Ovary (tissue), 9 donors: ENCODE results near the gene RIOX2. TPM values are rescaled to one million over a fixed set of nuclear protein-coding genes. Genes with fewer than 3 reads are reported as not detected.

Source experiments
- DNase-seq, 5 donors: peaks; one replicate each; pipeline ENCODE4 v3.0.0-alpha.2; 2019 to 2020
- H3K27ac ChIP-seq, 2 donors: fragments of 200-600 bp; one replicate each; pipeline versions ENCODE4 v1.5.1 to v1.8.0; 2019 to 2022
- H3K27me3 ChIP-seq: fragments of 200-600 bp; one replicate; pipeline ENCODE4 v1.8.0; 2022
- H3K36me3 ChIP-seq: fragments of 200-600 bp; sonication (generic); one replicate; pipeline ENCODE4 v1.5.1; 2019
- H3K4me1 ChIP-seq: one replicate; pipeline ENCODE4 v1.8.1; 2013; ENCODE audit warnings: mild to moderate bottlenecking, moderate library complexity; ENCODE audit not compliant: insufficient read depth
- H3K4me3 ChIP-seq: fragments of 200-600 bp; sonication (generic); one replicate; pipeline ENCODE4 v1.5.1; 2017
- H3K9me3 ChIP-seq, 2 donors: fragments of 200-600 bp in 1 of 2; sonication (generic) in 1 of 2; one replicate each; pipeline versions ENCODE4 v1.5.1 to v1.8.1; 2013 to 2019; ENCODE audit warnings: mild to moderate bottlenecking in 1 of 2, moderate library complexity in 1 of 2
- CTCF ChIP-seq, 3 donors: fragments of 450-650 bp in 2 of 3; fragments of 200-600 bp in 1 of 3; IDR thresholded peaks; one replicate each; pipeline versions ENCODE4 v1.5.1 to v1.8.0; 2016 to 2022; ENCODE audit warnings: antibody characterized with exemption in 3 of 3, mild to moderate bottlenecking in 1 of 3
- EP300 ChIP-seq: sonication (generic); formaldehyde crosslinking; IDR thresholded peaks from one replicate; pipeline ENCODE4 v1.6.1; 2017; ENCODE audit warnings: antibody characterized with exemption
- POLR2A ChIP-seq: fragments of 450-650 bp; IDR thresholded peaks from one replicate; pipeline ENCODE4 v1.6.1; 2017; ENCODE audit warnings: antibody characterized with exemption, mild to moderate bottlenecking, moderate library complexity
- WGBS, 3 donors: extraction: QIAGEN DNeasy Blood & Tissue Kit in 1 of 3; methylation state at CpG; one replicate each; pipeline versions ENCODE4 v1.1.5 to v1.1.7; 2013 to 2017; 5-methylcytosine and 5-hydroxymethylcytosine counted together
- intact Hi-C, 4 donors: fragments of 100-400 bp; cut with DNase I; formaldehyde crosslinking; loops; one replicate each; pipeline versions ENCODE4 v1.11.0 to v1.15.1; 2022 to 2023
- polyA plus RNA-seq, 2 donors: library from polyadenylated mRNA; stranded (reverse); fragments of 200-250 nt in 1 of 2; fragments of 350-450 nt in 1 of 2; fragmentation: Illumina TruSeq in 1 of 2; extraction: RNeasy Lipid Tissue Mini Kit (QIAGEN cat#74804) in 1 of 2; gene quantifications; one replicate each; pipeline ENCODE4 v1.2.3, GENCODE V29; 2013 to 2014
- total RNA-seq, 7 donors: library from RNA; depleted of rRNA in 2 of 7; stranded (reverse); fragments of >200 nt in 2 of 7; fragmentation: NEBNext Ultra II Directional in 3 of 7; extraction: Animal tissue kit (Norgen Biotek cat#: 25700) in 3 of 7; gene quantifications; one replicate each; pipeline versions ENCODE4 v1.1.0 to v1.2.4, GENCODE V29; 2016 to 2023
- donor health status: DM: no; HTN: no; CAD: no; lungs with moderate emphysema.
- donor health status: DM: no; HTN: no; CAD: no.
- donor health status: Bipolar disorder and iron deficiency.
- donor health status: DM: yes; HTN: yes; CAD: no.
- donor health status: DM: no; HTN: no; CAD: no.
- donor health status: DM: yes; HTN: yes; CAD: no.

RIOX2 gene
- total and polyA plus RNA-seq, 9 donors = 10.3 to 36.7 (median 22.7) TPM

GRCh38 chr3:97988784-97989568 is 16.7 kb upstream of the RIOX2 start:
- no peak for TF ChIP-seq POLR2A
- TF ChIP-seq EP300 = no peak
- no peak for TF ChIP-seq CTCF (IDR thresholded peaks at IDR 0.05)
- Histone ChIP-seq H3K27me3 (no peaks in the 10 kb centered on the region), H3K9me3 (no peaks in the 10 kb centered on the region), H3K36me3 (no peaks in the 10 kb centered on the region), H3K27ac (no peak overlapping the region), H3K4me3 (no peak overlapping the region), H3K4me1 (no peaks in the 10 kb centered on the region)
- WGBS, 3 donors = 96 to 100% (median 98%) methylated on average over 3 of the region's 3 CpGs
- intact Hi-C loops = no loop called here
- DNase-seq = no peak

GRCh38 chr3:97987306-97987705 is 15.1 kb upstream of the RIOX2 start:
- TF ChIP-seq CTCF (IDR thresholded peaks at IDR 0.05) (no peak), POLR2A (no peak)
- intact Hi-C loops = no loop called here
- Histone ChIP-seq H3K27ac (no peak overlapping the region), H3K27me3 (no peaks in the 10 kb centered on the region), H3K4me1 (no peaks in the 10 kb centered on the region), H3K36me3 (no peaks in the 10 kb centered on the region), H3K9me3 (no peaks in the 10 kb centered on the region), H3K4me3 (no peak overlapping the region)
- no peak for DNase-seq
- WGBS, 3 donors = 82 to 84% (median 82%) methylated on average over 2 of the region's 2 CpGs

GRCh38 chr3:97983933-97984491 is 11.8 kb upstream of the RIOX2 start:
- no peak for TF ChIP-seq EP300
- Histone ChIP-seq H3K4me1 (peaks cover 2% of the 10 kb centered on the region), H3K27ac (no peak overlapping the region), H3K9me3 (no peaks in the 10 kb centered on the region), H3K27me3 (no peaks in the 10 kb centered on the region), H3K4me3 (no peak overlapping the region), H3K36me3 (no peaks in the 10 kb centered on the region)
- intact Hi-C loops = no loop called here
- no peak for DNase-seq
- WGBS, 3 donors = 42 to 45% (median 45%) methylated on average over 2 of the region's 2 CpGs

- TF ChIP-seq EP300 = no peak
- no peak for TF ChIP-seq CTCF (IDR thresholded peaks at IDR 0.05)
- no peak for TF ChIP-seq POLR2A
- H3K36me3 ChIP-seq = no peaks in the 10 kb centered on the region
- H3K9me3 ChIP-seq = no peaks in the 10 kb centered on the region
- H3K4me1 ChIP-seq = peaks cover 2% of the 10 kb centered on the region
- no peak overlapping the region for H3K27ac ChIP-seq
- intact Hi-C loops = no loop called here
- no peak overlapping the region for H3K4me3 ChIP-seq
- WGBS, 3 donors = 63 to 82% (median 67%) methylated on average over 3 of the region's 3 CpGs
- no peak for DNase-seq
- no peaks in the 10 kb centered on the region for H3K27me3 ChIP-seq
These were observed 9.7 kb upstream of the RIOX2 start for GRCh38 chr3:97981886-97982285.

- Histone ChIP-seq H3K4me3 (no peak overlapping the region), H3K36me3 (no peaks in the 10 kb centered on the region), H3K27me3 (no peaks in the 10 kb centered on the region), H3K9me3 (no peaks in the 10 kb centered on the region), H3K27ac (no peak overlapping the region), H3K4me1 (peaks cover 2% of the 10 kb centered on the region)
- intact Hi-C loops = no loop called here
- TF ChIP-seq POLR2A (no peak), EP300 (no peak), CTCF (IDR thresholded peaks at IDR 0.05) (no peak)
- DNase-seq = no peak
- 43 to 50% (median 44%) methylated on average over 3 of the region's 3 CpGs for WGBS, 3 donors
These were observed 7.4 kb upstream of the RIOX2 start for GRCh38 chr3:97979610-97980009.
